HL-60 (cell line): ENCODE results near the gene LRRC74B.

ENCODE experiments used
- DNase-seq, 2 experiments: peaks; one replicate each; pipeline ENCODE4 v3.0.0-alpha.2; 2010 to 2020; ENCODE audit warnings: low read depth in 1 of 2, low spot score in 1 of 2
- H3K27ac ChIP-seq: fragments of 250-450 bp; sonication (Bioruptor Pico); replicated peaks from 2 replicates; pipeline ENCODE4 v1.5.1; 2020; ENCODE audit warnings: mild to moderate bottlenecking, moderate library complexity
- H3K27me3 ChIP-seq: fragments of 250-450 bp; sonication (Bioruptor Pico); 2 replicates; pipeline ENCODE4 v1.5.1; 2021; ENCODE audit warnings: mild to moderate bottlenecking, moderate library complexity; ENCODE audit not compliant: insufficient read depth, poor library complexity, severe bottlenecking
- H3K4me3 ChIP-seq: replicated peaks from 2 replicates; pipeline ENCODE4 v1.5.1; 2011; ENCODE audit warnings: mild to moderate bottlenecking, control low read depth, low read length; ENCODE audit not compliant: insufficient read depth
- GABPA ChIP-seq: IDR thresholded peaks from 2 replicates; pipeline ENCODE4 v1.6.1; 2012; ENCODE audit warnings: low read depth
- POLR2AphosphoS5 ChIP-seq: IDR thresholded peaks from 2 replicates; pipeline ENCODE4 v1.6.1; 2012; ENCODE audit warnings: low read depth
- REST ChIP-seq: IDR thresholded peaks from 2 replicates; pipeline ENCODE4 v1.6.1; 2012; ENCODE audit warnings: low read depth; ENCODE audit not compliant: insufficient replicate concordance
- SPI1 ChIP-seq: IDR thresholded peaks from 2 replicates; pipeline ENCODE4 v1.6.1; 2012; ENCODE audit warnings: low read depth, mild to moderate bottlenecking, borderline replicate concordance
- TF ChIP-seq, protein P1 (sequence below): IDR thresholded peaks from one replicate; pipeline ENCODE4 v1.5.1; 2011; ENCODE audit warnings: low read length, control low read depth, inconsistent platforms; ENCODE audit not compliant: insufficient read depth

LRRC74B gene

GRCh38 chr22:21031545-21032036, 14.2 kb upstream of the LRRC74B start:
- Histone ChIP-seq H3K4me3 (no peak overlapping the region), H3K27me3 (peaks cover 22% of the 10 kb centered on the region), H3K27ac (no peak overlapping the region)
- no peak for DNase-seq
- TF ChIP-seq, protein P1, sequence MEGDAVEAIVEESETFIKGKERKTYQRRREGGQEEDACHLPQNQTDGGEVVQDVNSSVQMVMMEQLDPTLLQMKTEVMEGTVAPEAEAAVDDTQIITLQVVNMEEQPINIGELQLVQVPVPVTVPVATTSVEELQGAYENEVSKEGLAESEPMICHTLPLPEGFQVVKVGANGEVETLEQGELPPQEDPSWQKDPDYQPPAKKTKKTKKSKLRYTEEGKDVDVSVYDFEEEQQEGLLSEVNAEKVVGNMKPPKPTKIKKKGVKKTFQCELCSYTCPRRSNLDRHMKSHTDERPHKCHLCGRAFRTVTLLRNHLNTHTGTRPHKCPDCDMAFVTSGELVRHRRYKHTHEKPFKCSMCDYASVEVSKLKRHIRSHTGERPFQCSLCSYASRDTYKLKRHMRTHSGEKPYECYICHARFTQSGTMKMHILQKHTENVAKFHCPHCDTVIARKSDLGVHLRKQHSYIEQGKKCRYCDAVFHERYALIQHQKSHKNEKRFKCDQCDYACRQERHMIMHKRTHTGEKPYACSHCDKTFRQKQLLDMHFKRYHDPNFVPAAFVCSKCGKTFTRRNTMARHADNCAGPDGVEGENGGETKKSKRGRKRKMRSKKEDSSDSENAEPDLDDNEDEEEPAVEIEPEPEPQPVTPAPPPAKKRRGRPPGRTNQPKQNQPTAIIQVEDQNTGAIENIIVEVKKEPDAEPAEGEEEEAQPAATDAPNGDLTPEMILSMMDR: no peak
- TF ChIP-seq SPI1 (no peak), POLR2AphosphoS5 (no peak), GABPA (no peak), REST (no peak)

DNA sequence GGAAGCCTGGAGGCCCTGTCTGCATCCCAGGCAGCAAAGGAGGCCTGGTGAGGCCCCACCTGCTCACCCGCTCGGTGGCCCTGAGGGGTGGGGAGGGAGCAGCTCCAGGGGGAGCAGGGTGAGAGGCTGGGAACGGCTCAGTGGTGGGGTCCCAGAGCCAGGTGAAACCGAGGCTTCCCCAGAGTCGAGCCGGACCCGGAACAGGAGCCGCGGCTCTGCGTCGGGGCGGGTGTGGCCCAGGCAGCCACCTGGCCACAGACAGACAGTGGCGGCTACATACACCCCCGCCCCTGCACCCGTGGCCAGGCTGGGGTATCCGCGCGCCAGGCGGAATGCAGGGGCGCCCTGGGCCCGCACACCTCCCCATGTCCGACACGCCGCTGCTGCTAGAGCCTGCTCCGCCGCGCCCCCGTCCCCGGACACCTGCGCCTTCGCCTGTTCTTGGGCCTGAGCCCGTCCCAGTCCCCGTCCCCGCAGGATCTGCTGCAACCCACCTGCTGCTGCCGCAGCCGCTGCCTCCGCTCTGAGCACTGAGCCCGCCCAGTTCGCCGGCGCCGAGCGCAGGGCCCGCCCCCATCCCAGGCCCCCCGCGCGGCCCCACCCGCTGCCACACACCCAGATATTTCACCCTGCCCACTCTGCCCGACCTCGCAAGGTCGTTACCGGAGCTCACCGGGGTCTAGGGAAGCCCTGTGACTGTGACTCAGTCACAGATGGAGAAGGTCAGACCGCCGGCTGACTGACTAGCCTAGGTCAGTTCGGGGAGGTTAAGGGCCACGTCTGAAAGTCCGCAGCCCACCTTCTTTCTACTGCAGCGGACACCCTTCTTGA, 13.5 kb upstream of the LRRC74B start, which contains the start of gene SLC7A4:
TSS of gene SLC7A4 (minus strand) at position 525 of the 831 bp plus-strand sequence. CDS start 749 bp downstream, outside the sequence.
- Histone ChIP-seq H3K27ac (no peak within 1 kb of the TSS), H3K4me3 (no peak within 1 kb of the TSS), H3K27me3 (peaks cover 22% of the 10 kb centered on the region)
- DNase-seq: no peak
- TF ChIP-seq SPI1 (no peak), POLR2AphosphoS5 (no peak), GABPA (no peak), REST (no peak)
- TF ChIP-seq, protein P1: no peak

DNA sequence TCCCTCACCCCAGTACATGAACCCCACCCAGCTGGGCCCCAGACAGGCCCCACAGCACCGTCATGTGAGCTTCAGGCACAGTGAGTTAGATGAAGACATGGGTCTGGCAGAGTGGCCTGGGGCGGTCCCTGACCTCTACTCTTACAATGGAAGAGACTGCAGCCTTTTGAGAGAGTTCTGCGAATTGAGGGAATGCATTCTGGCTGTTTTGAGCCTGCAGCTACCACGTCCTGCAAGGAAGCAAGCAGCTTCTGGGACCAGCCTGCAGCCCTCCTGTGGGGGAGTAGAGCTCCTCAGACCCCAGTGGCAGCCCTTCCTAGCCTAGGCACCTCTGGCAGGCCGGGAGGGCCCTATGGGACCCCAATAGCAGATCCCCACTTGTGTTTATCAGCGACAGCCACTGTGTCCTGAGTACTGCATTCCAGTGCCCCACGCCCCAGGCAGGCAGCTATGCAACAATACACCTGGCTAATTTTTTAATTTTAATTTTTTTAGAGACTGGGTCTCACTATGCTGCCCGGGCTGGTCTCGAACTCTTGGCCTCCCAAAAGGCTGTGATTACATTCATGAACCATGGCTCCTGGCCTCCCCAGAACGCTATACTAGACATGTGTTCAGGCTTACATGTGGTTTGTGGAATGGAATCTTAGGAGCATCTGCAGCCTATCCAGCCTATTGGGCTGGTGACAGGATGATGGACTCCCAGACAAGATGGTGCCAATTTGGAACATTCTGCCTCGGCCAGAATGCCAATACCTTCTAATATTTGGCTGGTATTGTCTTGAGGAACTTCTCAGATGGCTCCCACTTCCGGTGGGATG, 12.7 kb upstream of the LRRC74B start:
- H3K27me3 ChIP-seq: peaks cover 22% of the 10 kb centered on the region
- H3K27ac ChIP-seq: no peak overlapping the region
- TF ChIP-seq SPI1 (no peak), POLR2AphosphoS5 (no peak), GABPA (no peak)
- H3K4me3 ChIP-seq: no peak overlapping the region
- no peak for DNase-seq

DNA sequence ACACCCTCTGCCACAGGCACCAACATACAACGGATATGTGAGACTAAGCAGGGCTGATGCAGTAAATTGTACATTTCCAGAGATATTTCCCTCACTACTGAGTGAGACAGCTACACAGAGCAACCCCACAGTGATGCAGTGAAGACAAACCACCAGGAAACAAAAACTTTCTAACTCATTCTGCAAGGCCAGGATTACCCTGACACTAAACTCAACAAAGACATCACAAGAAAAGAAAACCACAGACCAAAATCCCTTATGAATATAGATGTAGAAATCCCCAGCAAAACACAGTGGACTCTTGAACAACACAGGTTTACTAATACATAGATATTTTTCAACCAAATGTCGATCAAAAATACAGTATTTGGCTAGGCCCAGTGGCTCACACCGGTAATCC, 11.9 kb upstream of the LRRC74B start:
- TF ChIP-seq, protein P1: no peak
- TF ChIP-seq REST (no peak), SPI1 (no peak), POLR2AphosphoS5 (no peak), GABPA (no peak)
- Histone ChIP-seq H3K4me3 (no peak overlapping the region), H3K27me3 (peaks cover 22% of the 10 kb centered on the region), H3K27ac (no peak overlapping the region)
- DNase-seq: no peak
